ENCODE data around the gene RAPGEF3.

- TF ChIP-seq POLR2AphosphoS5 (IDR thresholded peaks at IDR 0.05; ENCODE audit: low read depth, low read length) (no peak), SPI1 (IDR thresholded peaks at IDR 0.05; ENCODE audit: low read depth, low read length) (no peak)
Measured at GRCh38 chr12:47722941-47723631, 35.6 kb downstream of the RAPGEF3 start.

Measured in GM12891 (cell line).